Measurements from ENCODE around the gene INCA1. TPM values are rescaled to one million over a fixed set of nuclear protein-coding genes. Genes with fewer than 3 reads are reported as not detected.
A peak's percentile ranks its signal among the peaks of the same experiment; 100 is the strongest.

INCA1 gene
- total and polyA plus RNA-seq, 2 of the 13 experiments (the other 11 are each of a cell fraction or from before 2014, with no cell fraction given) = 0.93 to 2.6 TPM

- TF ChIP-seq, protein P1, sequence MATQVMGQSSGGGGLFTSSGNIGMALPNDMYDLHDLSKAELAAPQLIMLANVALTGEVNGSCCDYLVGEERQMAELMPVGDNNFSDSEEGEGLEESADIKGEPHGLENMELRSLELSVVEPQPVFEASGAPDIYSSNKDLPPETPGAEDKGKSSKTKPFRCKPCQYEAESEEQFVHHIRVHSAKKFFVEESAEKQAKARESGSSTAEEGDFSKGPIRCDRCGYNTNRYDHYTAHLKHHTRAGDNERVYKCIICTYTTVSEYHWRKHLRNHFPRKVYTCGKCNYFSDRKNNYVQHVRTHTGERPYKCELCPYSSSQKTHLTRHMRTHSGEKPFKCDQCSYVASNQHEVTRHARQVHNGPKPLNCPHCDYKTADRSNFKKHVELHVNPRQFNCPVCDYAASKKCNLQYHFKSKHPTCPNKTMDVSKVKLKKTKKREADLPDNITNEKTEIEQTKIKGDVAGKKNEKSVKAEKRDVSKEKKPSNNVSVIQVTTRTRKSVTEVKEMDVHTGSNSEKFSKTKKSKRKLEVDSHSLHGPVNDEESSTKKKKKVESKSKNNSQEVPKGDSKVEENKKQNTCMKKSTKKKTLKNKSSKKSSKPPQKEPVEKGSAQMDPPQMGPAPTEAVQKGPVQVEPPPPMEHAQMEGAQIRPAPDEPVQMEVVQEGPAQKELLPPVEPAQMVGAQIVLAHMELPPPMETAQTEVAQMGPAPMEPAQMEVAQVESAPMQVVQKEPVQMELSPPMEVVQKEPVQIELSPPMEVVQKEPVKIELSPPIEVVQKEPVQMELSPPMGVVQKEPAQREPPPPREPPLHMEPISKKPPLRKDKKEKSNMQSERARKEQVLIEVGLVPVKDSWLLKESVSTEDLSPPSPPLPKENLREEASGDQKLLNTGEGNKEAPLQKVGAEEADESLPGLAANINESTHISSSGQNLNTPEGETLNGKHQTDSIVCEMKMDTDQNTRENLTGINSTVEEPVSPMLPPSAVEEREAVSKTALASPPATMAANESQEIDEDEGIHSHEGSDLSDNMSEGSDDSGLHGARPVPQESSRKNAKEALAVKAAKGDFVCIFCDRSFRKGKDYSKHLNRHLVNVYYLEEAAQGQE (IDR thresholded peaks at IDR 0.05; ENCODE audit: borderline replicate concordance in 1 of 2, low read depth in 1 of 2, low read length in 2 of 2) = no peak
- TF ChIP-seq THYN1 (CRISPR knock-in tag; IDR thresholded peaks at IDR 0.05; ENCODE audit: borderline replicate concordance, low read depth) (no peak), ZNF451 (CRISPR knock-in tag; IDR thresholded peaks at IDR 0.05) (no peak; the same call in 1 of the 2 replicates), CBX5 (CRISPR knock-in tag; IDR thresholded peaks at IDR 0.05; ENCODE audit: borderline replicate concordance) (no peak), MLXIP (CRISPR knock-in tag; IDR thresholded peaks at IDR 0.05; ENCODE audit: borderline replicate concordance) (no peak), POGK (CRISPR knock-in tag; conservative IDR thresholded peaks at IDR 0.05) (no peak), BCL3 (CRISPR knock-in tag; IDR thresholded peaks at IDR 0.05) (no peak; the same call in 1 of the 2 replicates), GATAD1 (CRISPR knock-in tag; IDR thresholded peaks at IDR 0.05) (peak; percentile 85), NFKB2 (CRISPR knock-in tag; IDR thresholded peaks at IDR 0.05; ENCODE audit: borderline replicate concordance) (no peak; the same call in 1 of the 2 replicates), SETDB1 (CRISPR knock-in tag; IDR thresholded peaks at IDR 0.05; ENCODE audit: borderline replicate concordance) (no peak), MYNN (CRISPR knock-in tag; IDR thresholded peaks at IDR 0.05; ENCODE audit: low read depth) (no peak), ZNF367 (CRISPR knock-in tag; IDR thresholded peaks at IDR 0.05; ENCODE audit: borderline replicate concordance) (no peak; the same call in 1 of the 2 replicates)
Measured at GRCh38 chr17:4939796-4940554, 57.3 kb downstream of the INCA1 start, which contains the start of the genes RNF167 and SLC25A11 (continued).

All from HepG2 (cell line).